HG02610 (cell line): ENCODE data around the gene GALNT18.

Experiments used
- ATAC-seq: cut with Tn5 transposase; IDR thresholded peaks from one replicate; pipeline ENCODE4 v1.9.1; 2021; ENCODE audit warnings: mild to moderate bottlenecking, moderate library complexity; ENCODE audit not compliant: unreplicated experiment

Gene GALNT18

DNA sequence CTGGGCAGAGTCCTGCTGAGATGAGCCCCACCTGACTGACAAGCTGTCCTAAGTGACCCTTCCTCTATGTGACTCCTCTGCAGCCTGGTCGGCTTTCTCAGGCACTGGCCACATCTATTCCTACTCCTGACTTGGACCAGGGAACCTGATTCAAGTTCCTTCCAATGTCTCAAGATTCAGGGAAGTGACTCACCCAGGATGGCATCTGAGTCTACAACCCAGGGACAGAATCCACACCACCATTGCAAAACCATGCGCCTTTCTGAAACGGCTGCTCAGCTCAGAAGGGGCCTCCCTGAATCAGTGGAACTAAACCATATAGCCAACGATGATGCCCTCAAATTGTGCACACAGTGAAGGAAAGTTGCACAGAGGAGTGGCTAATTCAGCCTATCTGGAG, 204.9 kb downstream of the GALNT18 start:
- ATAC-seq: no peak

DNA sequence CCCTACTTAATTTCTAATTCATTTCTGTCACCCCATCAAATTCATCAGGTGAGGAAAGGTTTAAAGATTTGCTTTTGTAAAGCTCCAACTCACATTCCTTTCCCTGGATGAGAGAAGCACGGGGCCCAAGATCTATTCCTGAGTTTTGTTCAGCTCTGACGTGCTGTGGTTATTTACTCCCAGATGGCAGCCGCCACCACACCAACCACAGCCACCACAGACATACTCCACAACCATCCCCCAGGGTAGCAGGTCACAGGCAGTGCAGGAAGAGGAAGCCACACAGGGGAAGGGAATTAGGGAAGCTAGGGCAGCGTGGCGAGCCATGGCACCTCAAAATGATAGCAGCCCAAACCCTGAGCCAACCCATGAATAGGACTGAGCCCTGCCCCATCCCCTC, 205.3 kb downstream of the GALNT18 start:
- no peak for ATAC-seq

DNA sequence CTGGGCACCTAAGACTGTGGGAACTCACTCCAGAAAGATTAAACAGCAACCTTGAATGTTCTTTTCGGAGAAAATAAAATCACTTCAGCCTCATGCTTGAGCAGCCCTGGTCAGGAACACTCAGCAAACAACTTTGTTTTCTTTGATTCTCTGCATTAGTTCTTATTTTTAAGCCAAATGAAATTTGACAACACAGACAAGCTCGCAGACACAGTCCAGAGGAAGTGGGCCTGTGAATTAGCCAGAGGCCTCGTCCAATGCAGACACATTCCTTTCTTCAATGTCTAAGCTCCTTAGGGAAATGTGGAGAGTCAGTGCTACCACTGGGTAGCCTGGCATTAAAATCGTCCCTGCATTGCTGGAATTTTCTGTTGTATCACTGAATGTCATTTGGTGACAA, 205.9 kb downstream of the GALNT18 start:
- ATAC-seq: no peak

DNA sequence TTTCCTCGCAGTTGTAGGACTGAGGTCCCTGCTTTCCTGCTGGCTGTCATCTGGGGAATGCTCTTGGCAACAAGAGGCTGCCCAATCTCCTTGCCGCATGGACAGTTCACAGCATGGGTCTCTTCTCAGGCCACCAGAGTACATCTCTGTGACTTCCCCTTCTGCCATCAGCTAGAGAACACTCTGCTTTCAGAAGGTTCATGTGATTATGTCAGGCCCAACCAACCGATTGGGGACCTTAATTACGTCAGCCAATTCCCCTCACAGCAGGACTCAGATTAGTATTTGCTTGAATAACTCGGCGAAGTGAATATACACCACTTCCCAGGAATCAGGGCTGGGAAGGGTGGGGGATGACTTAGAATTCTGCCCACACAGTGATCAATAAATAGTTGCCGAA, 206.8 kb downstream of the GALNT18 start:
- ATAC-seq: no peak

DNA sequence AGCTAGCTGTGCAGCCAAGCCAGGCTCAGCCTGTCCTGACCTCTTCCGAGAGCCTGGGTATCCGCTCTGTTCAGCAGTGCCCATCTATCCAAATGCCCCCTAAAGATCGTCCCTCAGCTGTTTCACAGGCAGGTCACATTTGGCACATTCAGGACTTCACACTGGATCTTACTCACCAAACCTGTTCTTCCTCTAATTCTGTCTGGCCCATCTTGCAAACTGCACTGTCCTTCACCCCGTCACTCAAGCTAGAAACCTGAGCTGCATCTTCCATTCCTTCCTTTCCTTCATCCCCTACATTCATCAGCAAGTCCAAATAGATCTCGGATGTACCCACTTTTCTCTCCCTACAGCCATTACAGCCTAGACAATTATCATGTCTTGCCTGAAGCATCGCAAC, 208.0 kb downstream of the GALNT18 start:
- no peak for ATAC-seq

DNA sequence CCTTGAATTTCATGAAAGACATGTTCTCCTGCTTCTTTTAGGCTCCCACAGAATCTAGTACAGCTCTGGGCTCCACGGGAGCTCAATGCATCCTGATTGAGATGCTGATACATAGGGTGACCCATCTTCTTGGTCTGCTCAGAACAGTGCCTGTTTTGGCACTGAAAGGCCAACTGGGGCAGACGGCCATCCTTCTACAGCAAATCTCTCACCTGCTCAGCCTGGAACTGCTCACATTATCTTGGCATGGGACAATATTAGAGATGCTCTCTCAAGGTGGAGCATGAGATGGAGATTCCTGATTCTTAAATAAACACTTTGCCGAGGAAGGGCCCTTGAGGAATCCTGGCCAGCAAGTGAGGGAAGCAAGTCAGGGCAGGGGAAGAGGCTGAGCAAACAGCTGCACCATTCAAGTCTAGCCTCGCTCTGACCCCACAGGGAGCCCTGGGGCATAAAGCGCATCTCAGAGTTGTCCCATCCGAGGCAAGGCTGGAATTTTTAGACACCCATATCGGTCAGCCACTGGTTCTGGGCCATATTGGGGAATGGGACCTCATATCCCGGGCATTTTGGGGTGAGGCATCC, 210.3 kb downstream of the GALNT18 start:
- ATAC-seq: no peak

DNA sequence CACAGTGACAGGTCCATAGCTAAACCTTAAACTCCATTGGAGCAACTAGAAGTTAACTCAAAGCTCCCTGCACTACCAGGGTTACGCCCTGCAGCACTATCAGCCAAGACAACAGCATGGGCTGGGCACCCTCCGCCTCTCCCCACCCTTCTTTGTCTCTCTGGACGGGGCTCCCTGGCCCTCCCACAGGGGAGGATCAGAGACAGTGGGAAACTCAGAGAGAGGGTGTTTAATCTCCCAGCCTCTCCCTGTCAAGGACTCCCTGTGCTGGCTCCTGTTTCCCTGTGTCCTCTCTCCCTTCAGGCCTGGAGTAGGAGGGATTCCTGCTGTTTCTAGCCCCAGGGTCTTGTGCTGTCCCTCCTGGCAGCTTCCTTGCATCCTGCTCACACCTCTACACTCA, 211.9 kb downstream of the GALNT18 start:
- ATAC-seq: no peak

DNA sequence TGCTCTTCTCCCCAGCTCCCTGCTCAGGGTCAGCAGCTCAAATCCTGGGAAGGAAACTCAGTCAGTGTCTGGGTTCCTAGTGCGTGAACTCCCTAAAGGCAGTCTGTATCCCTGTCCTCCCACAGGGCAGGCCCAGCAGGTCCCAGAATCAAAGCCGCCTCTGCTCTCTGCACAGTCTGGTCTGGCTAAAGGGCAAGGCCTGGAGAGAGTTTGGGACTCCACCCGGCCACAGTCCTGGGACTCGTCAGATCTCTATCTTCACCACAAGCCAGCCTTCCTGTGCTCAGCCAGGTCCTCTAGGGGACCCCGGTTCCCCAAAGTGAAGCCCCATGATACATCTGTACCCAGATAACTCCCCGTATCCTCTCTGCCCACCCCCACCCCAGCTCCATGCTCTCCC, 212.6 kb downstream of the GALNT18 start:
- ATAC-seq: no peak

DNA sequence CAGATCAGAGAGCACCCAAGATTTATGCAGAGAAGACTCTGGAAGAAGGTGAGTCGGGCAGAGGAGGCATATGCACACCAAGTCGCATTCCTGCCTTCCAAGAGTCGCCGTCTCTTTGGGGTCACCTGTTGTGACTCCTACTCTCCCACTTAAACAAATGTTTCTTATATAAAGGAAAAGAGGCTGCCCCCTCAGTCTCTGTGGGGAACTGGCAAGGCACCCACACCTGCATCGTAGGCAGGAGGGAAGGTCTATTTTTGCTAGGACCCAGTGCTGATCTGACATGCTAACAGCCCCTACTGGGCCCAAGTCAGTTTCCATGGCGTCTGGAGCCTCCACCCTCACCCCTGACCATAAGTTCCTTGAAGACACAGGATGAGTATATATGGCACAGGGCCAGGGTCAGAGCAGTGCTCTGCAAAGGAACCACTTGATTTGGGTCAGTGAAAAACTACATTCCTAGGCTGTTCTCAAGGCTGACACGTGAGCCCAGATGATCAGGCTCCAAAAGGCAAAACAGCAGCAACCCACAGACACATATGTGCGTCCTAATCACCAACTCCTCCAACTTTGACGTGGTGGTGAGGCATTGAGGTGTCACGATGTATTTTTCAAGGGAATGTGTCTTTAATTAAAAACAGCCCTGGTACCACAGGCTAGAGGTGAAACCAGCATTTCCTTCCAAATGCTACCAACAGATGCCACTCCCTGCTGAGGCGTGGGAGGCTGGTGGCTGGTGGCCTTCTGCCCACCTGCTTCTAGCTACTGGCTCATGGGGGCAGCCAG, 213.2 kb downstream of the GALNT18 start:
- no peak for ATAC-seq

DNA sequence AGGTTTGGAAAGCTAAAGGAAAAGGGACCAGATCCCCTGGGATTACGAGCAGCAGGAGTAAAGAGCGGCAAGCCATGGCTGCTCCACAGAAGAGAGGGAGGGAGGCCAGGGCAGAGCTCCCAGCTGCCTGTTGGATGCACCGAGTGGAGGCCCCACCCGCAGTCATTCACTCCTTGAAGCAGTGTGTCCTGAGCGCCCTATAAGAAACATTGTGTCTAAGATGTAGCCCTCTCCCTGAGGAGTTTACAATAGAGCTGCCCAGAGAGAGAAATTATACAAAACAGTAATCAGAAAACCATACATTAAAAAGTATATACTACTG, 214.1 kb downstream of the GALNT18 start:
- ATAC-seq: no peak

DNA sequence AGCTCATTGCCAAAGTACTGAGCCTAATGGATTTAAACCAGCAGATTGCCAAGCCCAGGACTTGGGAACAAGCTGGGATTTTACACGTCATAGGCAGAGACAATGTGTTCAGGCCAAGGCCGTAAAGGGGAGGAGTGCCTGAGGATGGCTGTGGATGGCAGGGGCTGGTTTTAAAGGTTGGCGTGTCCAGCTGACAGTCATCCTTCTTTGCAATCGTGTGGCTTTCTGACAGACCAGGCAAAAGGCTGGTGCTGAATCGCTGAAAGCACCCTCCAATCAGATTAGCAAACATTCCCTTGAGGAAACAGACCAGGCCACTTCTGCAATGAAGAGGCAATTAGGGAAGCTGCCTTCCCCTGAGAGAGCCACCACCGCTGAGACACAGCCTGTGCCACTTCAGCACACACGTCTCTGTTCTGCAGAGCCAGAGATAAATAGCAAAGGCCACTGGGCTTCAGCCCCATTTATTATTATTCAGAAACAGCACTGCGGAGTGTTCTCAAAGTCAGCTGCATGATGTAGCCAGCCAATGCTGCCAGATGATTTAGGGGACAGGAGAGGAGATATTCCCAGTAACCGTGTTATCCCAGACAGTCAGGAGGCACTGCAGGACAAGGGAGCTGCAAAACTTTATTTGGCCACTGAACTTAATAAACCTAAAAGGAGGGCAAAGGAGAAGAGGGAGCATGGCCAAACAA, 214.6 kb downstream of the GALNT18 start:
- ATAC-seq: no peak

DNA sequence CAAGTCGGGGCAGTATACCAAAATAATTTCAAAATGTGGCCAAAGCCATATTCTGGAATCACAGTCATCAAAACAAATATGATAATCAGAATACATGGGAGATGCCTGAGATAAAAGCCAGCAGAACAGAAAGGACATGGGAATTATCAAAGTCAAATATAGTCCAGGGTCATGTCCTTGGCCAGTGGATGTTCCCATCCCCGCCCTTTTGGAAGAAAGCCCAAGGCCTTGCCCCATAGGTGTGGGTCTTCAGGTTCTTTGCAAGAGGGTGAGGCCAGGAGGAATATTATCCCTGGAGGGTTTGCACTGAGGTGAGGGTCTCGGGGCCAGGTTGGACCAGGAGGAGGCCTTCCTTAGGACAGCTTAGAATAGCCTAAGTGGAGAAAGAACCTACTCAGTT, 215.2 kb downstream of the GALNT18 start:
- ATAC-seq: no peak

DNA sequence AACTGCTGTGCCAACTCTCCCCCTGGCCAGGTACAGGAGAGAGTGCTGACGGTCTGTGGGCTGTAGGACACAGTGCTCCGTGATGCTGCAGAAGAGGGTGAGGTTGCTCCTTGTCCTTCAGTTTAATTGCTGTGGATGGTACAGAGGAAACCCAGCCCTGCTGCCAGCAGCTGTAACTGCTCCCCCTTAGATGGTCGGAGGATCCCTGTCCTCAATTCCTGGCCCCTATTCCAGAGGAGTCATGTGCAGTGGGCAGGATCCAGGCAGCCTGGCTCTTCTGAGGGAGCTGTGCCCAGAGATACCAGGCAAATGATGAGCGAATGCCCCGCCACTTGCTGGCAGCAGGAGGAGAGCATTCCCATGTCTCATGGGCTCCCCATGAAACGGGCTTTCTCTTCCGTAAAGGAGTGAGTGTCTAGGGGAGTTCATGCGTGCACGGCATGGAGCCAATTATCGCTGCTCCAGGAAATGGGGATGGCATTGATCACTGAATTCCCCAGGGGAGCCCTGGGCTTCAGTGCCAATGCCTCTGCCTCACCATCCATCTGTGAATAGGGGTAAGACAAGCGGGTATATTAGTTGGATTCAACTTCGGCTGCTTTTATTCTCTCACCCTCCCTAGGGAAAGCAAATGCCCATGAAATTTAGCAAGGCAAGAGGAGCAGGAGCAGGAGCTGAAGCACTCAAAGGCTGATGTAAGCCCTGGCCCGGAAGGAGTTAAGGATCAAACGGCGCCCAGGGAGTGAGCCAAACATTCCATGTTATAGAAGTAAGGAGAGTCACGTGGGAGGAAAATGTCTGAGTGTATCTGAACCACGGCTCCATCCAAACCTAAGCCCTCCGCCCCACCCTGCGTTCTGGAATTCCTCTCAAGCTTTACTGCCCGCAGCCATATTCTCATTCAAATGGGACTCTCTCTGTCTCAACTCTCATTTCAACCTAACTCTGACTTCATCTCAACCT, 217.8 kb downstream of the GALNT18 start:
- ATAC-seq: no peak

DNA sequence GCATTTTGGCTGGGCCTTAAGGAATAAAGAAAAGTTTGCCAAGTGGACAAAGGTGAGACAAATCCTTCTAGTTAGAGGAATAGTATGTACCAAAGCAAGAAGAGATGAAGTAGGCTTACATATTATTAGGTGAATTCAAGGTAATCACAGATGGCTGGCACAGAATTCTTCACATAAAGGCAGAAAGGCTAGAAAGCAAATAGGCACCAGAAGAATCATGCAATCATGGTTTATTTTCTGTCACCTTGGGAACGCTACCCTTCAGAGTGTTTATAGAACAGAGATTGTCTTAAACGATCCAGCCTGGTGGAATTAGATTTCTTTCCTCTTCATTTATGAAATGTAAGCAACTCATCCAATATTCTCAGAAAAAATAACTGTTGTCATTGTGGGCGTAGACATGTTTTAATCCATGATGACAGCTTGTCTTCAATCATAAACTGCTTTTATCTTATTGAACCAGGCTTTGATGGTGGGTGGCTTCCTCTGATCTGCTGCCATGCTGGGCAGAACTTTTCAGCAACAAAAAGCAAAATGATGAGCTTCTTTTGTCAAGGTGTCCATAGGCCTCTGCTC, 219.8 kb downstream of the GALNT18 start:
- ATAC-seq: no peak

DNA sequence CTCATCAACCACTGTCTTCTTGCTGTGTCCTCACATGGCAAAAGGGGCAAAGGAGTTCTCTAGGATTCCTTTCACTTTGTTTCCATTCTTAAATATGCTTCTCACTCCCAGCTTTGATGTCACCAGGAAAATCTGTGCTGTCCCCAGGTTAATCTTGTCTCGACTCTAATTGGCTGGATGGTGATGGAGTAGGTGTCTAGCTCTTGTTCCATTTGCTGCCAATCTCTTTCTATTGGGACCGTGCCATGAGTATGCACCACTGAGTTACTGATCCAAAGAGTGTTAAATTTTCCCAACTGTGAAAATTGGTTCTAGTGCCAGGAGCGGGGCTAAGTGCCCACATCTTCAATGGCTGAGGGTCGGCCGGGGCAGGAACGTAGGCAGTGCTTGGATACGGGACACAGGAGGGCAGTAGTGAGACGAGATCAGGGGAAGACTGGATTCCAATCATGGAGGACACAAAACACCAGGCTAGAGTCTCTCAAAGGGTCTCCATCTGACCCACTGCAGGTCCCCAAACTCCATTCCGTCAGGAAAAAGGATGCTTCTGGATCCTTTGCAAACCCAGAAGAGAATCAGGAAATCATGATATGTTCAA, 221.1 kb downstream of the GALNT18 start:
- no peak for ATAC-seq

DNA sequence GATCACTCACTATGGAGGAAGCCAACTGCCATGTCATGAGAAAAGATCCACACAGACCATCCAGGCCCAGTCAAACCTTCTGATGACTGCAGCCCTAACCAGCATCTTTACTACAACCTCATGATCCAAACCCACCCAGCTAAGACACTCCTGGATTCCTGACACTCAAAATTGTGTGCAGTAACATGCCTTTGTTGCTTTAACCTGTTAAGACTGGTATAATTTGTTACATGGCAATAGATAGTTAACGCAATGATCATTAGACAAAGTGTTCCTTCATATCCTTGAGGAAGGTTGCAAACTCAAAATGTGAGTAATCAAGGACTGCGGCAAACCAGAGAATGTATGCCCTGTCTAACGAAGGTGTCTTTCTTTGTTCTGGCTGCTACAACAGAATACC, 221.7 kb downstream of the GALNT18 start:
- no peak for ATAC-seq

DNA sequence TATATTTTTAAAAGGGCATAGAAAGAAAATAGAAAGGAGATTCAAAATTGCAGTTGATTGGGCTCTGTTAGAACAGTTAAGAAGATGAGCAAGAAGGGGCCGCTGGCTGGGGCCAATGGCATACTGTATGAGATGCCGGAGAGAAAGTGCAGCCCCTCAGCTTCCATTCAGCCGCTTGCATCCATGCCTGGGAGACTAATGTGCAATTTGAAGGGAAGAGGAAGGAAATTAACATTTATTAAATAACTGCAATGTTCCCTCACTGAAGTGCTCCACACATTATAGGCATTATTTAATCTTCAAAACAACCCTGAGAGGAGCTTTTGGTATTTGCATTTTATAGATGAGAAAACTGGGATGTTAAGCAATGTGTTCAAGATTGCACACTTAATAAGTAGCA, 224.0 kb downstream of the GALNT18 start:
- ATAC-seq: no peak

DNA sequence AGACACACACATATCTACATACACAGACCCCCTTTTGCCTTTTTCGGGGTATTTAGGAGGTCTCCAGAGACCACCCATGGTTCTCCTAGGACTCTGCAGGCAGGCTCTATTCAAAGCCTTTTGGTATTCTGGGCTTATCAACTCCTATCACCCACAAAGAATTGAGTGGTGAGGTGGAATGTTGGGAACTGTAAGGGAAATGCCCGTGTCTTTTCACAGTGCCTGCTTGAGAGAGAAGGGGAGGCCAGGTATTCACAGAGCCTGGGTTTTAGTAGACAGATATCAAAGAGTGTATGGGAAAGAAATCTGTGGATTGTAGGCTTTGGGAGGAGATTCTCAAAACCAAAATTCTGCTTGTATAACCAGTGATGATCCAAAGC, 224.8 kb downstream of the GALNT18 start:
- ATAC-seq: no peak

DNA sequence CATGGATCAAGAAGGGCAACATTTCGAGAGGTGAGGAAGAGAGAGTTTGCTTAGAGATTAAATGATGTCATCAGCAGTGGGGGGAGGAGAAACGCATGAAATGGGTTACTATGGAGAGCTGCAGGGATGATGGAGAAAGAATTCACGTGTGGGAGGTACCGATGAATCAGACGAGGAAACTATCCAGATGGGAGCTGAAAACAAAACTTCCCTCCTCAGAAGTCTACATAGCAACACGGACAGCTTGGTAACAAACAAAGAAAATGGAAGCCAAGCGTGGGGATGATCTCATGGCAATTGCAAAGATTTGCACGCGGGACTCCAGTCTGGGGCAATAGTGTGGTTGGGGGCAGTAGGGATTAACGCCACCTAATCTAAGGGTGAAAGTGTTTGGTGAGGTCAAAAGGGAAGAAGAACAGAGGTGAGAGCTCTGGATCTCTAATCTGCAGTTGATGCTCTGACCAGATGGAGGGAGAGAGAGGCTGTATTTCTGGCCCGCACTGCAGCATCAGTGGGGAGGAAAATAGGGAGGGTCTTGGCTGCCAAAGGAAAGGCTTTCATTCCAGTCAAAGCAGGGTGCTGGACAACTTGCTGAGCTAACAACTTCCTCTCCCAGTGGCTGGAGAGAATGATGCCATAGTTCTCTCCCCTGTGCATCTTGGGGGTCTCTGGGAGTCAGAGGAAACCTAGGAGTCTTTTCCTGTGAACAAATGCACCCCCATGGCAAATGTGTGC, 225.3 kb downstream of the GALNT18 start:
- no peak for ATAC-seq

DNA sequence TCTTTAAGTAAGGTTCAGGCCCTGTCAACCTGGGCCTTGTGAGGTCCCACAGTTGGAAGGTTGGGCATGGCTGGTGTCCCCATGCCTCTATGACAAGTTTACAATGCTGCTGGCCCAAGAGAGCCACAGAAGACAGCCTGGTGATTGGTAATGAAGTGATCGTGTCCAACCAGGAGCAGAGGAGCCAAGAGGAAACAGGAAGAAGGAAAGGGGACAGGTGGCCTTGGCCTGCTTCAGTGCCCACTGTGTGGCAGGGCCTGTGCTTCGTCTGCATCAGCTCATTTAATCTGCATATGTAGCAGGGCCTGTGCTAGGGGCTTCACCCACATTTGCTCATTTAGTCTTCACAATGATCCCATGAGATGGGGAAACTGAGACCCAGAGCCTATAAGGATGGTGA, 226.7 kb downstream of the GALNT18 start:
- no peak for ATAC-seq
